ENCODE measurements around the gene FKBP6.
A peak's percentile ranks its signal among the peaks of the same experiment; 100 is the strongest.
"Not testable (repeated sequence)": the region's sequence is repeated elsewhere in the genome, so short reads cannot be mapped to it uniquely, and the experiment has no call there.

GRCh38 chr7:73324081-73324845 lies 3.7 kb upstream of the FKBP6 start:
- peak in 3 of 4 experiments; percentile 30 to 49 (median 43) for TF ChIP-seq CTCF (IDR thresholded peaks at IDR 0.05)
- not testable (repeated sequence) for TF ChIP-seq POLR2A (IDR thresholded peaks at IDR 0.05)
